Stimulated activated CD8-positive, alpha-beta memory T cell treated with anti-CD3 and anti-CD28 coated beads, Interleukin-12 subunit alpha, Interleukin-12 subunit beta, amount 100 ng/mL, for 1 hour (primary cell): ENCODE results near the gene SYNGR1.
"Not testable (repeated sequence)": the region's sequence is repeated elsewhere in the genome, so short reads cannot be mapped to it uniquely, and the experiment has no call there.

Experiments
- DNase-seq: peaks from one replicate; pipeline ENCODE4 v3.0.0-alpha.2; 2020; ENCODE audit warnings: low read depth

SYNGR1 gene

DNA sequence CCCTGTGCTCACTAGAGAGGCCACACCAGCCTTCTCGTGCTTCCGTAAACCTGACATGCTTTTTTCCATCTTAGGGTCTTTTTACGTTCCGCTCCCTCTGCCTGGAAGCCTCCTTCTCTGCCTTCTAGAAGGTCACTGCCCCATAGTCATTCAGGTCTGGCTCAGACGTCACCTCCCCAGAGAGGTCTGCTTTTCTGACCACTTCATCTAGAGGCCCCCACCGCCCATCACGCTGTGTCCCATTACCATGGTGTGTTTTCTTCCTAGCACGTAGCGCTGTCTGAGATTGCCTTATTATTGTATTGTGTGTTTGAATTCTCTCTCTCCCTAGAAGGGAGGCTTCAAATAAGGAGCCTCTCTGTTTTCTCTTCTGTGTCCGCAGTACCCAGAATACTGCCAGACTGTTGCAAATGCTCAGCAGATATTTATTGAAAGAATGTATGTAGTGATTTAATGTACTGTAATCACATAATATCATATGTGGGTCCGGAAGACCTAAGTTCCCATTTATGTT, 59.8 kb downstream of the SYNGR1 start:
- no peak for DNase-seq

DNA sequence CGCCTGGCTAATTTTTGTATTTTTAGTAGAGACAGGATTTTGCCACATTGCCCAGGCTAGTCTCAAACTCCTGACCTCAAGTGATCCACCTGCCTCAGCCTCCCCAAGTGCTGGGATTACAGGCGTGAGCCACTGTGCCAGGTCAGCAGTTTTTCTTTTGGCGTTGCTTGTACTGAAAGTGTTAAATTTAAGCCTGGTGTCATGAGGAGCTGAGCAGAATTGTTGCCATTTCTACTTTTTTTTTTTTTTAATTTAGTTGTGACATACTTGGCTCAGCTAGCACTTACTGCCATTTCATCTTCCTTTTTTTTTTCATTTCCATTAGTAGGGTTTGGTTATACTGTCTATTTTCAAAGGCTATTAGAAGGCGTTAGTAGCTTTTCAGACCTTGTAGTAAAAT, 60.5 kb downstream of the SYNGR1 start:
- no peak for DNase-seq

DNA sequence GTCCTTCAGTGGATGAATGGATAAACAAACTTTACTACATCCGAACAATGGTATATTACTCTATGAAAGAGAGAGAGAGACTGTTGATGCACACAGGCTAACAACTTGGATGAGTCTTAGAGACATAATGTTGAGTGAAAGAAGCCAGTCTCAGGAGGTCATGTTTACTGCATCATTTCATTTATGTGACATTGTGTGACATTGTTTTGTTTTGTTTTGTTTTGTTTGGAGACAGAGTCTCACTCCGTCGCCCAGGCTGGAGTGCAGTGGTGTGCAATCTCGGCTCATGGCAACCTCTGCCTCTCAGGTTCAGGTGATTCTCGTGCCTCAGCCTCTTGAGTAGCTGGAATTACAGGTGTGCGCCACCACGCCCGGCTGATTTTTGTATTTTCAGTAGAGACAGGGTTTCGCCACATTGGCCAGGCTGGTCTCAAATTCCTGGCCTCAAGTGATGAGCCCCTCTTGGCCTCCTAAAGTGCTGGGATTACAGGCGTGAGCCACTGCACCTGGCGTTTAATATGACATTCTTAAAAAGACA, 62.1 kb downstream of the SYNGR1 start:
- DNase-seq: not testable (repeated sequence)

DNA sequence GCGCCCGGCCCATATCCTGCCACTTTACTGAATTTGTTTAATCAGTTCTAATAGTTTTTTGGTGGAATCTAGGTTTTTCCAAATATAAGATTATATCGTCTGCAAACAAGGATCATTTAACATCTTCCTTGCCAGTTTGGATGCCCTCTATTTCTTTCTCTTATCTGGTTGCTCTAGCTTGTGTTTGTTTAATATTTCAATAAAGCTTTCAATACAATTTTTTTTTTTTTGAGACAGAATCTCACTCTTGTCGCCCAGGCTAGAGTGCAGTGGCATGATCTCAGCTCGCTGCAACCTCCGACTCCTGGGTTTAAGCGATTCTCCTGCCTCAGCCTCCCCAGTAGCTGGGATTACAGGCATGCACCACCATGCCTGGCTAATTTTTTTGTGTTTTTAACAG, 63.4 kb downstream of the SYNGR1 start:
- DNase-seq: not testable (repeated sequence)

DNA sequence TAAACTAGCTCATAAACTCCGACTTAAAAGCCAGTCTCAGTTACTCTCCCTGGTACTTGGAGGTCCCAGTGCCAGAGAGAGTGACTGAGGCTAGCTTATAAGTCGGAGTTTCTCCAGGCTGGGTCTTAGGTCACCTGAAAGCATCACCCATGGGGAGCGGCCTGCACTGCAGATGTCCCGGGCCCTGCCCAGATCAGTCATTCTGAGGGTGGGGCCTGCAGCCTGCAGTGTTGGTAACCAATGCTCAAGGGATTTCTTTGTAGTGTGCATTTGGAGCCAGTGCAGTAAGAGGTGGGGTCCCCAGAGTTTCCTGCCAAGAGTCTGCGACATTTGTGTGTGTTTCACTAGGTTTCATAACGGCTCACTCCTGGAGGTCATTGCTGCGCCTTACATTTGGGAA, 64.6 kb downstream of the SYNGR1 start:
- DNase-seq: no peak

DNA sequence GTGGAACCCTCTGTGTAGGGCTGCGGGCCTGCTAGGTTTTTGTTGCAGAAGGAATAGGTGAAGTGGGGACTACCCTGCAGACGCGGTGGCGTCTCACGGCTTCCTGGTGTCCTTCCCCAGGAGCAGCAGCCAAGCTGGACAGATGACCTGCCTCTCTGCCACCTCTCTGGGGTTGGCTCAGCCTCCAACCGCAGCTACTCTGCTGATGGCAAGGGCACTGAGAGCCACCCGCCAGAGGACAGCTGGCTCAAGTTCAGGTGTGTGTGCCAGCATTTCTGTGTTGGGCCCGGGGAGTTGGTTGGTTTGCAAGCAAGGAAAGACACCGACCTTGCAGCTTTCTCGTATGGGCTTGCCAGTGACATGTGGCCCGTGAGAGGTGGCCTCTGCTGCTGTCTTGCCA, 65.1 kb downstream of the SYNGR1 start:
- DNase-seq: no peak

DNA sequence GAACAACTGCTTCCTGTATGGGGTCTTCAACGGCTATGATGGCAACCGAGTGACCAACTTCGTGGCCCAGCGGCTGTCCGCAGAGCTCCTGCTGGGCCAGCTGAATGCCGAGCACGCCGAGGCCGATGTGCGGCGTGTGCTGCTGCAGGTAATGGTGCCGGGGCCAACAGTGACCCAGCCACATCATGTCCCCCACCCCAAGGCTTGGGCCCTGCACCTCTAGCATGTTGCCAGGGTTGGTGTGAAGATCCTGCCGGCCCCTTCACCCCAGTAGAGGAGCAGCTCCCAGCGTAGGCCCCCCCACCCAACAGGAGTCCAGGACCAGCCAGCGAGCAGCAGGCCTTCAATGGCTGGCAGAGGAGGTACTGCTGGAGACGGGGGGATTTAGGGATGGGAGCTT, 65.7 kb downstream of the SYNGR1 start:
- DNase-seq: no peak

DNA sequence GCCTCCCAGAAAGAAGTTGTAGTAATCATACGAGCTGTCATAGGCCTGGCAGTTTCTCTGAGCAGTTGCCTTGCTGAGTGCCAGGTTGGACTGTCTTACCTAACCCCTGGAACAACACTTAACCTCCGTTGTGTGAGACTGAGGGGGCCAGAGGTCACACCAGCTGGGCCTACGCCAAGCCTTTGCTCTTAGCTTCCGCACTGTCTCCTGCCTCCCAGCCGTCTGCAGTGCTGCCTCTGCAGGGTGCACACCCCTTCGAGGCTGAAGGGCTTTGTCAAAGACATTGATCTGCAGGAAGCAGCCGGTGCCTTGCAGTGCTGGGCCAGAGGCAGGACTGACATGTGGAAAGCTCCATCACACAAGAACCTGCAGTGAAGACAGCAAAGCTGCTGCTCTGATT, 66.5 kb downstream of the SYNGR1 start:
- no peak for DNase-seq

DNA sequence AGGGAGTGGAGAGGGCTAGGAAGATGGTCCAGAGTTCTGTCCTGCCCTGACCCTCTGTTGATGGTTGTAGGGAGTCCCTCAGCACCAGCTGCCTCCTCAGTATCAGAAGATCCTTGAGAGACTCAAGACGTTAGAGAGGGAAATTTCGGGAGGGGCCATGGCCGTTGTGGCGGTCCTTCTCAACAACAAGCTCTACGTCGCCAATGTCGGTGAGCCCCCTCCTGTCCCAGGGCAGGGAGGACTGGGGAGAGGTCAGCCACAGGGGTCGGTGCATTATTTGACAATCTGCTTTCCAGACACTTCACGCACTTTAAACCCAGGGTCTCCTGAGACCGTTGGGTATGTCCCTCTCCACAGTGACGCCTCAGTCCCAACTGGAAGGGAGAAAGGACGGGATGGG, 67.8 kb downstream of the SYNGR1 start:
- DNase-seq: no peak

DNA sequence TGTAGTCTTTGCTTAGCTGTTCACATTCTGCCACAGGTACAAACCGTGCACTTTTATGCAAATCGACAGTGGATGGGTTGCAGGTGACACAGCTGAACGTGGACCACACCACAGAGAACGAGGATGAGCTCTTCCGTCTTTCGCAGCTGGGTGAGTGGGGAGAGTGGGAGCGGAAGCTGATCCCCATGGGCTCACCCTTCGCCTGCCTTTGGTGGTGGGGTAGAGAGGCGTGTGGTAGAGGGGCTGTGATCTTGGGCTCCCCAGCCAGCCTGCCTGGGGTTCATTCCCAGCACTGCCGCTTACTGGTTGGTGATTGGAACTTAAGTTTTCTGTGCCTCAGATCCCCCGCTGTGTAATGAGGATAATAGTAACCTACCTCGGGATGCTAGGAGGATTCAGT, 68.9 kb downstream of the SYNGR1 start:
- DNase-seq: no peak

DNA sequence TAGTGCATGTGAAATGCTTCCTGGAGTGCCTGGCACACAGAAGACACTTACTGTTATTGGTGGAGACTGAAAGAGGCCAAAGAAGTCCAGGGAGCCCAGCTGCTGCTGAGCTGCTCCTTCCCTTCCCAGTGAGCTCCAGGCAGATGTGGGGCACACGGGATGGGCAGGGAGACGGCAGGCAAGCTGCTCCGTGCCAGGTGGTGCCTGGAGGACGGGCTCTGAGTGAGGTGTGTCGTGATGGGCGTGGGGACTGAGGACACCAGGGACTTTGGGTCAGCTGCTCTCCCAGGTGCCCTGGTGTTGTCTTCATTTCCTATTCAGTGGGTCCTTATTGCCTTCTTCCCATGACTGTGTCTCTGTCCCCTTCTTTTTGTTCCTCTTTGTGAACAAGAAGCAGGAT, 69.3 kb downstream of the SYNGR1 start:
- no peak for DNase-seq

DNA sequence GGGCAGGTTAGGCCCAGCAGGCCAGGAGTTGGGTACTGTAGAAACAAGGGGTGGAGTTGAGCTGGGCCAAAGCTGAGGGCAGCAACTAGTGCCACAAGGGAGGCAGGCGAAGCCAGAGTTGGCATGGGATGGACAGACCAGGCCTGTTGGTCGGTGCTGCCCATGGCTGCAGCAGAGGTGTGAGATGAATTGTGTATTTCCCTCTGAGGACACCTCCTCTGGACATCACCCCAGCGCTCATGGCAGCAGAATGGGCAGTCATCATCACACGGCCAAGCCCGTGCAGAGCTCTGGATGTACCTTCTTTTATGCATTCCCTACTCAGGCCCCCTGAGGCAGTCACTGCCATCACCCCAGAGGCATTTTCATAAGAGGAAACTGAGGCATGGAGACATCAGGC, 70.1 kb downstream of the SYNGR1 start:
- DNase-seq: no peak

DNA sequence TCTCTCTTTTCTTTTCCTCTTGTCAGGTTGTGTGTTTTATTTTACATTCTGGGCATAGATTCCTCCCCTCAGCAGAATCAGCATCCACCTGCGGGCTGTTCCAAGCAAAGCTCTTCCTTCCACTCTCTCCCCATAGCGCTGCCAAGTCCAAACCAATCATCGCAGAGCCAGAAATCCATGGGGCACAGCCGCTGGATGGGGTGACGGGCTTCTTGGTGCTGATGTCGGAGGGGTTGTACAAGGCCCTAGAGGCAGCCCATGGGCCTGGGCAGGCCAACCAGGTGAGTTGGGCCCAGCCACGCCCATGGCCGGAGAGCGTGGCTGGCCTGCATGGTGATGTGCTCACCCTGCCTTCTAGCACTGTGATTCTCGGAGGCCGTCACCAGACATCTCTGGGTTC, 71.9 kb downstream of the SYNGR1 start:
- DNase-seq: no peak

DNA sequence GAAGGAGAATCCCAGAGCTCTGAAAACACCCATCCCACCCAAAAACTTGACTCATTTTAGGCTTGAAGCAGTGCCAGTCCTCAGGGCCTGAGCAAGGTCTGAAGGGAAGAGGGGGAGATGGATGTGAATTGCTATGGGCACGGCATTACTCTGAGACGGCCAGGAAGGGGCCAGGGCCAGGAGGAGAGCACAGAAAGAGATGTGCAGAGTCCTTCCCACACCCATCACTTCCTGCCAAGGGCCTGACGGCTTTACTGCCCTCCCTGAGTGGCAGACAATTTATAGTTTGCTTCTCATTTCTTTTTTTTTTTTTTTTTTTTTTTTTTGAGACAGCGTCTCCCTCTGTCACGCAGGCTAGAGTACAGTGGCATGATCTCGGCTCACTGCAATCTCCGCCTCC, 72.3 kb downstream of the SYNGR1 start:
- DNase-seq: no peak

DNA sequence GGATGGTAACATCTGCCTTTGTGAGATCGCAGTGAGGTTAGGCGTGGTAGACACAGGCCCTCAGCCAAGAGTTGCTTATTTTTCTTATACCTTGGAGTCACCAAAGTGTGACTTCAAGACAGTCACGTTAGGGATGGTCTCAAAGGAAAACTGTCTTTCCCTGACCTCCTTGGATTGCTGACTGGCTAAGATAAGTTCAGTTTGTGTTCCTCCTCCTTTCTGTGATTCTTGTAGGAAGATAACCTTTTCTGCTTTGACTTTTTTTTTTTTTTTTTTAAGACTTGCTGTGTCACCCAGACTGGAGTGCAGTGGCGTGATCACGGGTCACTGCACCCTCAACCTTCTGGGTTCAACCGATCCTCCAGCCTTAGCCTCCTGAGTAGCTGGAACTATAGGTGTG, 72.9 kb downstream of the SYNGR1 start:
- DNase-seq: no peak

DNA sequence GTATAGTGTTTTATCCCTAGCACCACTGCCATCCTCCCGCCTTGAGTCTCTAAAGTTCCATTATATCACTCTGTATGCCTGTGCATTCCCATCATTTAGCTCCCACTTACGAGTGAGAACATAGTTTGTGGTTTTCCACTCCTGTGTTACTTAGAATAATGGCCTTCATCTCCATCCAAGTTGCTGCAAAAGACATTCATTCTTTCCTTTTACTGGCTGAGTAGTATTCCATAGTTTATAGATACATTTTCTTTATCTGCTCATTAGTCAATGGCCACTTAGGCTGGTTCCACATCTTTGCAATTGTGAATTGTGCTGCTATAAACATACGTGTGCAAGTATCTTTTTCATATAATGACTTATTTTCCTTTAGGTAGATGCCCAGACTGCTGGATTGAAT, 74.2 kb downstream of the SYNGR1 start:
- no peak for DNase-seq

DNA sequence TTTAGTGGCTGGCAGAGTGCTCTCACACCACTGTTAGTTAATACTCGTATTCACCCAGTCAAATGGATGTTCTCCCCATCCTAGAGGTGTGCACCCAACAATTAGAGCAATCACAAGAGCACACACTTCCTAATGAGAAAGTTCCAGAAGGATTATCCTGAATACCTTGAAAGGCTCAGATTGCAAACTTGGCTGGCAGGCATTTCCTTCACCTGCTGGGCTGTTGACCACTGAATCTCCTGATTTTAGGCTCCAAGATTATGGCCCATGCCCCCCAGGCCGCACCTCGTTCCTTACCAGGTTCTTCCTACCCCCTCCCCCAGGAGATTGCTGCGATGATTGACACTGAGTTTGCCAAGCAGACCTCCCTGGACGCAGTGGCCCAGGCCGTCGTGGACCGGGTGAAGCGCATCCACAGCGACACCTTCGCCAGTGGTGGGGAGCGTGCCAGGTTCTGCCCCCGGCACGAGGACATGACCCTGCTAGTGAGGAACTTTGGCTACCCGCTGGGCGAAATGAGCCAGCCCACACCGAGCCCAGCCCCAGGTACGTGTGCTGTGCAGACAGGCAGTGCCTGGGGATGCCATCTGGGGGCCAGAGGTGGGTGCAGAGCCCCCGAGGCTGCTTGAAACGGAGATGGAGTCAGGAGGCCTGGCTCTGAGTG, 76.7 kb downstream of the SYNGR1 start:
- DNase-seq: no peak

DNA sequence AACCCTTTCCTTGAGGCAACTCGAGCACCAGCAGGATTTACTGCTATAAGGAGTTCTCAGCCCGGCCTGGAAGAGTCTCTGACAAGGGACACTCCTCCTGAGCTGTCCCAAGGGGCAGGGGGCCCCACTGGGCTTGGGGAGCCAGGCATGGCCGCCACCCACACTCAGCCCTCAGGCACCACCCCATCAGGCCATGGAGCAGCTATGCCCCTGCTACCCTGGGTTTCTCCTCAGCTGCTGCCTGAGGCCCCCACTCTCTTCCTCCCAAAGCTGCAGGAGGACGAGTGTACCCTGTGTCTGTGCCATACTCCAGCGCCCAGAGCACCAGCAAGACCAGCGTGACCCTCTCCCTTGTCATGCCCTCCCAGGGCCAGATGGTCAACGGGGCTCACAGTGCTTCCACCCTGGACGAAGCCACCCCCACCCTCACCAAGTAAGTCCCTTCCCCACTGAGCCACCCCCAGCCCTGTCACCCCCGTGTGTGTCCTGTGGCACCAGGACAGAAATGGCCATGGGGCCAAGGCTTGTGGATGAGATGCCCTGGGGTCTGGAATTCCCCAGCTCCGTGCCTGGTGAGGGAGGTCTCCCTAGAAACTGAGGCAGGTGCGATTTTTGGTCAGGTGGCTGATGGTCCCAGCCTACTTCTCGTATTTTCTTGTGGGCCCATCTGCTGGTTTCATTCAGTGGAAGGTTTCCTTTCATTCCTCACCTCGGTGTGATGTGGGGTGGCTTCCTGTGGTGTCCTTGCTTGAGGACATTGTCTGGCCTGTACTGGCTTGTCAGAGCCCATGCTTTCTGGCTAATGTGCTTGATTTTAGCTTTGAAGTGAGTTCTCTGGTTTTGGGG, 78.2 kb downstream of the SYNGR1 start:
- DNase-seq: no peak

DNA sequence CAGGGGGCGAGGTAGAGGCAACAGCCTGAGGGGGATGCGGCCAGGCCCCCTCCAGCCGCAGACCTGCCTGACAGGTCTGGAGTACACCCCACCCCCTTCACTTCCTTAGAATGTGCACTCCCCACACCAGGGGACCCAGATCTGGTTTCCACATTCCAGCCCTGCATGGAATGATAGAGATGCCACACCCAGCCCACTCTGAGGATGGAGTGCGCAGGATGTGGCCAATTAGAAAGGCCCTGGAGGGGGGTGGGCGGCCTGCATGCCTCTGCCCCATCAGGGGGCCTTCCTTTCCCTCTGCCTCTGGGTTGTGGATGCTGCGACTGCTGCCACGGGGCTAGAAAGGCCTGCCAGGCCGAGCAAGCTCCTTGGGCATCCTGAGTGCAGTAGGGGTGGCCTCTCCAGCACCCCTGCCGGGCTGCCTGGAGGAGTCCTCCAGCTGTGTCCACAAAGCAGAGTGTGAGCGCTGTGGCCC, 78.8 kb downstream of the SYNGR1 start:
- no peak for DNase-seq

DNA sequence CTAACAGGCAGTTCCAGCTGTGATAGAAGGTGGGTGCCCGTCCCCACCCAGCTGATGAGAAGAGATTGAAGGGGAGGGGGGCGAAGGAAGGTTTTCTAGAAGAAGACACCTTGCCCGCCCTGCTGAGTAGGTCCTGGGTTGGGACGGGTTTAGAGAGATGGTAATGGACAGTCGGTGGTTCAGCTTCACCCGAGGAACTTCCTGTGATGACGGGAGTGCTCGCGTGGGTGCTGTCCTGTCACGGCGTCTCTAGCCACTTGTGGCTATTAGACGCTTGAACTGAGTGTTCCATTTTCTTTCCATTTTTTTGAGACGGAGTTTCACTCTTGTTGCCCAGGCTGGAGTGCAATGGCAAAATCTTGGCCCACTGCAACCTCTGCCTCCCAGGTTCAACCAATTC, 79.4 kb downstream of the SYNGR1 start:
- DNase-seq: no peak

DNA sequence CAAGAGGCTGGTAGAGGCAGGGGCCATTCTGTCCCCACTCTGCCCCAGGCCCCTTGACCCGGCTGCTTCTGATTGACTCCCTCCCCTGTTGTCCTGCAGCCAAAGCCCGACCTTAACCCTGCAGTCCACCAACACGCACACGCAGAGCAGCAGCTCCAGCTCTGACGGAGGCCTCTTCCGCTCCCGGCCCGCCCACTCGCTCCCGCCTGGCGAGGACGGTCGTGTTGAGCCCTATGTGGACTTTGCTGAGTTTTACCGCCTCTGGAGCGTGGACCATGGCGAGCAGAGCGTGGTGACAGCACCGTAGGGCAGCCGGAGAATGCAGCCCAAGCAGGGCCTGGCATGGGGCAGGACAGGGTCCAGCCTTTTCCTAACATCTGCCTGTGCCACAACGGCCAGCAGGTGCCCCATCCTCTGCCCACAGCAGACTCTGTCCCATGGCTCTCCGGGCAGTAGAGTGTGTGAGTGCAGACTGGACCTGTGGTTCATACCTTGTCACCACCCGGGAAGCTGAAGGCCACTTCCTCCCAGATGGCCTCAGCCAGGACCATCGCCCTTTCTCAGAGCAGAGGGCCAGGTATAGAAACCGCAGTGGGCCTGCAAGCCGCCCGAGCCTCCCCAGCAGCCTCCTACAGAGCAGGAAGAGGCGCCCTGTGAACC, 80.3 kb downstream of the SYNGR1 start:
- no peak for DNase-seq

DNA sequence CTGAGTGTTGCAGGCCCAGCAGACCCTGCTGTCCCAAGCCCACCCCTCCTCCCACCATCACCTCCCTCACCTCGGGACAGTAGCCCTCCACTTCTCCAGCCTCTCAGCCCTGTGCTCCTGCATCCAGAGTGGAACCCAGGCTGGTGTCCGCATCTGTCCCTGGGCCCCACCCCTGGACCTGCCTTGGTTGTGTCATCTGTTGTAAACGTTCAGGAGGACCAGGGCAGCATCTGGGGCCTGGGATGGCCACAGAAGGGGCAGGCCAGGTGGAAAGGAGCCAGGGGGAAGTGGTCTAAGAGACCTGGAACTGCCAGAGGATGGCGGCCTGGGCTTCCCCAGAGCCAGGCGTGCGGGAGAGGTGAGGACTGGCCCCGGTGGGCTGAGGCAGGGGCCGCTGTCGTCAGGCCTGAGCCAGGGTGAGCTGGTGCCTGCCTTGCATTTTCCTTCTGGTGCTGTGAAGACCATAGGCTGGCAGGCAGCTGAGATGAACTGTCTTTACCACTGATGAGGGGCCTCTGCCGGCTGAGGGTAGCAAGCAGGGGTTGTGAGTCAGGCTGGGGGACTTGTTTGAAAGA, 80.9 kb downstream of the SYNGR1 start:
- DNase-seq: no peak
